GM19397 (cell line): Measurements from ENCODE around the gene DPEP1.

Experiments used
- ATAC-seq: cut with Tn5 transposase; IDR thresholded peaks from one replicate; pipeline ENCODE4 v1.9.1; 2021; ENCODE audit warnings: mild to moderate bottlenecking, moderate library complexity; ENCODE audit not compliant: unreplicated experiment

Gene DPEP1

GRCh38 chr16:89598199-89598598 is 15.2 kb upstream of the DPEP1 start:
- ATAC-seq, result no peak

GRCh38 chr16:89599451-89599858 is 14.0 kb upstream of the DPEP1 start:
- no peak for ATAC-seq

GRCh38 chr16:89599902-89600301 is 13.5 kb upstream of the DPEP1 start:
- no peak for ATAC-seq

DNA sequence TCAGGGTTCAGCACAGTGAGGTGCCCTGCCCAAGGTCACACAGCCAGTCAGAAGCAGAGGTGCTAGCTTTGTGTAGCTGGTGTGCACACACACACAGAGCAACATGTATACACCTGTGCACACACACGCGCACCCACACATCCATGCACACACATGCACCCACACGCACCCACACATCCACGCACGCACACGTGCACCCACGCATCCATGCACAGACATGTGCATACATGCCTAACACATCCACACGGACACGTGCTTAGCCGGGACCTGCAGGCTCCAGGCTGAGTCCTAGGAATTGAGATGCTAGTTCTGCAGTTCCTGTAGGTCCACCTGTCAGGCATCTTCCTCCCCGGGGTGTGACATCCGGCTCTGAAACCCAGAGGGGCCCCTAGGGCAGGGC is 13.0 kb upstream of the DPEP1 start:
- no peak for ATAC-seq

DNA sequence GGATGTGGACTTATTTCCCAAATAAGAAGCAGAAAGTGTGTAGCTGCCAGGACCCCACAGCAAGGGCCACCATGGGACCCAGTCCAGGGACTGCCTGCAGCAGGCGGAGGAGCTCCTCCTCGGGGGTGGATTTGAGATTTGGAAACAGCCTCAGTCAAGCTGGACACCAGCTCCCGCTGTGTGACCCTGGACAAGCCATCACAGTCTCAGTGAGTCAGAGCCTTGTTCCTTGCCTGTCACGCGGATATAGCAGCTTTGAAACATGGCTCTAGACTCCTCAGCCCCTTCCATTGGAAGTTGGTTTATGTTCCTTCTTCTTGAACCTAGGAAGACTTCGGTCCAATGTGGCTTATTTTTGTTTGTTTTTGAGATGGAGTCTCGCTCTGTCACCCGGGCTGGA is 12.5 kb upstream of the DPEP1 start:
- ATAC-seq, result no peak

GRCh38 chr16:89601906-89602272 is 11.6 kb upstream of the DPEP1 start:
- no peak for ATAC-seq

DNA sequence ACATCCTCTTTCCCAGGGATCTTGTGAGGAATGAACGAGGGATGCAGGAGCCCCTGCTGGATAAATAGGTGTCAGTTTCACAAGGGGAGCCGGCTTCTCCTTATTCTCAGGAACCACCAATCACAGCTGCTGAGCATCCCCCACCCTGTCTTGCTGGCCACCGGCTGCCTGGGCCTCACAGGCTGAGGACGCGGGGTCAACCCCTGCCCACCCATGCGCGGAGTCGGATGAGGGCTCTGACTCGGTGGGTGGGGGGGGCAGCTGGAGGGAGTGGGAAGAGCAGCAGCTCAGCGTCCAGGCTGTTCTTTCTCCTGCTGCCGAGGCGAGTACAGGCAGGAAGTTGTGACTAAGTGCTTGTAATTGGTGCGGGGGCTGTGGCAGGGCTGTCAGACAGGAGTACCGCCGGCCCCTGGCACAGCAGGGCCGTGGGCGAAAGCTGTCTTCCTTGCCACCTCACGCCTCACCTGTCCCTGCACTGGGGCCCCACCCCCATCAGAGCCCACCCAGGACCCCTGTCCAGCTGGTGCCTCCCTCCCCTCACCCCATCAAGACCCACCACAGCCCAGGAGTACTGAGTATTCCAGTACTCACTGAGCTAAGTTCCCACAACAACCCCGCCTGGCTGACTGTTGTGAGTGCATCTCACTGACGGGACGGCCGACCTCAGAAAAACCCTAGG is 11.0 kb upstream of the DPEP1 start:
- ATAC-seq, result no peak

GRCh38 chr16:89602952-89603590 is 10.4 kb upstream of the DPEP1 start:
- ATAC-seq, result no peak

DNA sequence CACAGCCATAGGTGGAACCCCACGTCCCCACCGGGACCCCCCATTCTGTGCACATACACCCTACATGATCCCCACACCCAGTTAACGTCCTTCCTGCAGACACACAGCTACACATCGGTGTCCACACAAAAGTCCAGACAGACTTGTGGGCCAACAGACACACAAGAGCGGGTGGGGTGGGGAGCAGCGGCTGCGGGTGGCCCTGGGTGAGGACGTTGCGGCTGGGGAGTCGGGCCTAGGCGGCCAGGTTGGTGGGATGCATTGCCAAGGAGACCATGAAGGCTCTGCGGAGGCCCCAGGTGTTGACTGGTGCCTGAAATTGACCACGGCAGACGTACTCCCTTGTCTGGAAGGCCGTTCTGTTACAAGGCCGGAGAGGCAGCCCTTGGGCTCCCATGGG is 8.7 kb upstream of the DPEP1 start:
- ATAC-seq, result no peak

DNA sequence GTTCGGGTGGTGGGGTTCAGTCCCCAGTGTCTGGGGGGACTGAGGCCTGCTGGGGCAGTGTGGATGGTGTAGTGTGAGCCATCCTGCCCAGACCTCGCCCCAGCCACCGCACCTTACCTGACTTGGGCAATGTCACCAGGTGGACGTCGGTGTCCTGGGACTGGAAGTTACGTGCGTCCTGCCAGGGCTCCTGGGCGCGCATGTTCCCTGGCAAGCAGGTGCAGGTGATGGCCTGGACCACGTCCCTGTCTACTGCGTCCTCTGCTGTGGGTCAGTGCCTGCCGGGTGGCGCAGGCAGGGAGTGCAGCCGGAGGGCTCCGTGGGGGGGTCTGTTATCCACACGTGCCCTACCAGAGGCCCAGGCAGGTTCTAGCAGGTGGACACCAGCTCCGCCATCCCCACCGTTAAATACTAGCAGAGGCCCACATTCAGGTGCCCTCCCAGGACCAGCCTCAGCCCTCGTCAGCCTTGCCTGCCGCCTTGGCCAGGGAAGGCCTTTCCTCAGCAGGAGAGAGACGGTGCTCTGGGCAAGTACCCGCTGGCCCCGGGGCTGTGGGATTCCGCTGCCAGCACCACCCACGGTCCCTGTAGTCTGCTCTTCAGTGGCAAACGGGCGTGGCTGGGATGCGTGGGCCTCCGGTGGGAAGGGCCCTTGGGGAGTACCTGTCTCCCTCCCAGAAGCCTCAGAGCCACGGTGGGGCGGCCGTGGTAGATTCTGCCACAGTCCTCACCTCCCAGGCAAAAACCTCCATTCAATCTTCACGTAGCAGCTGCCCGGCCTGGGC is 8.1 kb upstream of the DPEP1 start:
- ATAC-seq, result no peak

GRCh38 chr16:89606006-89606405 is 7.4 kb upstream of the DPEP1 start:
- ATAC-seq, result no peak

GRCh38 chr16:89607453-89607852 is 6.0 kb upstream of the DPEP1 start:
- no peak for ATAC-seq

- ATAC-seq, result no peak
Observed at GRCh38 chr16:89607937-89608740, 5.3 kb upstream of the DPEP1 start.

- no peak for ATAC-seq
Observed at GRCh38 chr16:89610108-89610453, 3.4 kb upstream of the DPEP1 start.

DNA sequence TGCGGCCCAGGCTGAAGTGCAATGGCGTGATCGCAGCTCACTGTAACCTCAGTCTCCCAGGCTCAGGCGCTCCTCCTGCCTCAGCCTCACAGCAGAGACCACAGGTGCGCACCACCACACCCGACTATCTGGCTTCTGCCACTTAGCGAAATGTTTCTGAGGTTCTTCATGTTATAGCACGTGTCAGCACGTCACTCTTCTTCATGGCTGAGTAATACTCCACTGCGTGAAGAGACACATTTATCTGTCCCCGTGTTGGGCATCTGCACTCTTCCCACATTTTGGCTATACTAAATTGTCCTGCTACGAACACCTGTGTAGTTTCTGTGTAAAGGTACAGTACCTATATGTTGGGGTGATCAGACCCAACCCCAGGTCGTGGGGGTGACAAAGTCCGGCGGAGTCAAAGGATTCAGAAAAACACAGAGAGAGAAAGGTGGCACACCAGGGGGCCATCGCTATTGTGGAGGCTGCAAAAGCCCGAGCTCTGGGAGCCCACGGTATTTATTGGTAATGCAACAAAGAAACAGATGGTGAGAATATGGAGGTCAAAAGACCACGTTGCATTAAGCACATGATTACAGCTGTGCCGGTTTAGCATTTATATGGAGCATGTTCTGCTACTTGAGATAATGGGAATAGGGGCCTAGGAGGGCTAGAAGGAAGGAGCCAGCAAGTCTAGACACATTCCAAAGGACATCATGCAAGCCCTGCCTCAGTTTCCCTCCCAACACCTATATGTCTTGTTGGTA is 851 bp upstream of the DPEP1 start:
- no peak for ATAC-seq

GRCh38 chr16:89613954-89614459 is 565 bp downstream of the DPEP1 start:
- ATAC-seq, result no peak

DNA sequence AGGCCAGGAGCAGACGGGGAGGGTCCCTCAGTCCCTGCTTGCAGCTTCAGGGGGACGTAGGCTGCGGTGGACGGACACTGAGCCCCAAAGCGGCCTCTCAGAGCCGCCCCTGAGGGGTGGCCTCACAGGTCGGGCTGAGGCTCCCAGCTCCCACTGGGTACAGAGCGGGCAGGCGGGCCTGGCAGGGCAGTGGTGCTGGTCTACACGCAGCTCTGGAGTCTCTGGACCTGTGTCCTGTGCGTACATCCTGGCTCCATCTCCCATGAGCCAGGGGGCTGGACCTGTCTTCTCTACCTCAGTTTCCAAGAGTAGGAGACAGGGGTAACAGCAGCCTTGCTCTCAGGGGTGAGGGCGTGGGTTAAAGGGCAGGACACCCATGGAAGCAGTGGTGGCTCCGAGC is 1.7 kb downstream of the DPEP1 start:
- no peak for ATAC-seq

DNA sequence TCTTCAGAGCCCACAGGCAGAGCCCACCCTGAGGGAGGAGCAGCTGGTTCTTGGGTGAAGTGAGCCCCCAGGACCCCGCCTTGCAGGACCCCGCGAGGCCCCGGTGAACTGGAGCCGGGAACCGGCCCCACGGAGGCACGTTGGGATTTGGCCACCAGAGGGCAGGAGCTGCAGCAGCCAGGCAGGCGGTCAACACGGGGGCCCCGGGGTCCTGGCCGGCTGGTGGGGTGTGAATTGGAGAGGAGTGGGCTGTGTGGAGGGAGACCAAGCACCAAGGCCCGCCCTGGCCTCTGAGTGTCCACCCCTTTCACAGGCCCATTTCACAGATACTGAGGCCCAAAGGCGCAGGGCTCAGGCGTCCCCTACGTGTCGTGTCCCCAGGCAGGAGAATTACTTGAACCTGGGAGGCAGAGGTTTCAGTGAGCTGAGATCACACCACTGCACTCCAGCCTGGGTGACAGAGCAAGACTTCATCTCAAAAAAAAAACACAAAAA is 2.2 kb downstream of the DPEP1 start:
- ATAC-seq, result no peak

DNA sequence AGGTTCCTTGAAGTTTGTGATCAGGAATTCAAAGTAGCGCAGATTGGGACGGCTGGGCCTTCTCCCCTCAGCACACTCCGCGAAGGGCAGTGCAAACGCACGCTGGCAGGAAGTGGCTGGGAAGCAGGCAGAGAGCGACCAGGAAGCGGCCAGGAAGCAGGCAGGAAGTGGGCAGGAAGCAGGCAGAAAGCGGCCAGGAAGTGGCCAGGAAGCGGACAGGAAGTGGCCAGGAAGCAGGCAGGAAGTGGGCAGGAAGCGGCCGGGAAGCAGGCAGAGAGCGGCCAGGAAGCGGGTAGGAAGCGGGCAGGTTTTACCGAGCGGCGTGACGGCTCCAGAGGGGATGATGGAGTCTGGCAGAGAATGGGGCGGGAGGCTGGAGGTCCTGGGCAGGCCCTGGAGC is 3.2 kb downstream of the DPEP1 start:
- no peak for ATAC-seq

- no peak for ATAC-seq
Observed at GRCh38 chr16:89617036-89617435, 3.6 kb downstream of the DPEP1 start.
